Transverse colon (tissue), 4 donors: Measurements from ENCODE around the gene KMT2A. TPM values are rescaled to one million over a fixed set of nuclear protein-coding genes. Genes with fewer than 3 reads are reported as not detected.

ENCODE experiments used
- DNase-seq: peaks from one replicate; pipeline ENCODE4 v3.0.0-alpha.2; 2019
- H3K27ac ChIP-seq, 4 donors: fragments of 200-600 bp; sonication (generic); 2 replicates each; pipeline ENCODE4 v1.5.1; 2016 to 2018; ENCODE audit warnings: inconsistent platforms in 4 of 4
- H3K27me3 ChIP-seq: fragments of 200-600 bp; sonication (generic); 2 replicates; pipeline ENCODE4 v1.5.1; 2017; ENCODE audit warnings: inconsistent platforms
- H3K36me3 ChIP-seq, 4 donors: fragments of 200-600 bp; sonication (generic); 2 replicates each; pipeline ENCODE4 v1.5.1; 2017 to 2019; ENCODE audit warnings: inconsistent platforms in 4 of 4
- H3K4me1 ChIP-seq, 4 donors: fragments of 200-600 bp; sonication (generic); 2 replicates each; pipeline ENCODE4 v1.5.1; 2017 to 2020; ENCODE audit warnings: inconsistent platforms in 4 of 4
- H3K4me3 ChIP-seq, 4 donors: fragments of 200-600 bp; sonication (generic); 1 replicate in 1 of 4; 2 replicates in 3 of 4; pipeline versions ENCODE4 v1.5.1 to v1.6.1; 2017 to 2019; ENCODE audit warnings: inconsistent platforms in 4 of 4
- H3K9me3 ChIP-seq, 2 donors: fragments of 200-600 bp; sonication (generic); 2 replicates each; pipeline ENCODE4 v1.5.1; 2017 to 2019; ENCODE audit warnings: inconsistent platforms in 2 of 2
- EP300 ChIP-seq: sonication (generic); formaldehyde crosslinking; IDR thresholded peaks from one replicate; pipeline ENCODE4 v1.6.1; 2017; ENCODE audit warnings: antibody characterized with exemption, low read depth
- POLR2A ChIP-seq: fragments of 450-650 bp; IDR thresholded peaks from one replicate; pipeline ENCODE4 v1.6.1; 2016; ENCODE audit warnings: antibody characterized with exemption, mild to moderate bottlenecking, moderate library complexity
- POLR2AphosphoS5 ChIP-seq, 3 donors: sonication (generic); formaldehyde crosslinking; IDR thresholded peaks; one replicate each; pipeline ENCODE4 v1.6.1; 2016; ENCODE audit warnings: antibody characterized with exemption in 3 of 3
- WGBS, 2 donors: methylation state at CpG; one replicate each; pipeline ENCODE4 v1.1.5; 2018; ENCODE audit warnings: low coverage in 1 of 2; 5-methylcytosine and 5-hydroxymethylcytosine counted together
- in situ Hi-C, 4 donors: fragments of 200-750 bp; cut with MboI; loops; one replicate each; pipeline versions ENCODE4 v1.15.0 to v1.15.1; 2017; ENCODE audit warnings: low sequenced_read_pairs in 3 of 4, low pct_ligation_motif_present in 1 of 4, low pct_unique_long_range_greater_than_20kb in 1 of 4
- intact Hi-C: fragments of 100-400 bp; cut with DNase I; formaldehyde crosslinking; loops from one replicate; pipeline ENCODE4 v1.15.1; 2023; ENCODE audit warnings: low total_unique reads
- total RNA-seq, 4 donors: library from RNA; depleted of rRNA; stranded (reverse); fragments of >200 nt; gene quantifications; one replicate each; pipeline ENCODE4 v1.1.0, GENCODE V29; 2016
- TF ChIP-seq, protein P1 (sequence below), 5 experiments: fragments of 200-600 bp in 3 of 5; fragments of 450-650 bp in 2 of 5; sonication (generic) in 3 of 5; IDR thresholded peaks; 1 replicate in 2 of 5; 2 replicates in 3 of 5; pipeline ENCODE4 v1.5.1; 2016 to 2017; ENCODE audit warnings: antibody characterized with exemption in 5 of 5, inconsistent platforms in 3 of 5, mild to moderate bottlenecking in 2 of 5, moderate library complexity in 1 of 5

KMT2A gene
- total RNA-seq, 4 donors from 2014 or later, result 51.1 to 120 (median 75.5) TPM

DNA sequence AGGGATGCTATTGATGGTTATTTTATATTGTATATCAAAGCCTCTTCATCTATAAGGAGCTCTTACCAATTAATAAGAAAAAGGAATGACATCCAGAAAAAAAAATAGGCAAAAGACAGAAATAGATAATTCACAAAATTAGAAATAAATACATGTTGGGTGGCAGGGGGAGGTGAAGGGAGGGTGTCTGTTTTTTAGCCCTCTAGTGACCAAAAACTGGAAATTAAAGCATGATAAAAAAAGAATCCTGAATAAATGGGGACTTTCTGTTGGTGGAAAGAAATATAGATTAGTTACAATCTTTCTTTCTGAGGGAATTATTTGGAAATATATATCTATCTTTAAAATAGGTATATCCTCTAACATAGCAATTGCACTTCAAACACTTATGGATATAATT, 49.0 kb downstream of the KMT2A start:
- in situ Hi-C loops (loop anchor here in 2 of 4 donors (25.0 kb wide), 2 partner anchors 298 to 348 kb away; partner anchors contain the start of gene SCN2B (in 1 of the 2)), intact Hi-C loops (no loop called here)

DNA sequence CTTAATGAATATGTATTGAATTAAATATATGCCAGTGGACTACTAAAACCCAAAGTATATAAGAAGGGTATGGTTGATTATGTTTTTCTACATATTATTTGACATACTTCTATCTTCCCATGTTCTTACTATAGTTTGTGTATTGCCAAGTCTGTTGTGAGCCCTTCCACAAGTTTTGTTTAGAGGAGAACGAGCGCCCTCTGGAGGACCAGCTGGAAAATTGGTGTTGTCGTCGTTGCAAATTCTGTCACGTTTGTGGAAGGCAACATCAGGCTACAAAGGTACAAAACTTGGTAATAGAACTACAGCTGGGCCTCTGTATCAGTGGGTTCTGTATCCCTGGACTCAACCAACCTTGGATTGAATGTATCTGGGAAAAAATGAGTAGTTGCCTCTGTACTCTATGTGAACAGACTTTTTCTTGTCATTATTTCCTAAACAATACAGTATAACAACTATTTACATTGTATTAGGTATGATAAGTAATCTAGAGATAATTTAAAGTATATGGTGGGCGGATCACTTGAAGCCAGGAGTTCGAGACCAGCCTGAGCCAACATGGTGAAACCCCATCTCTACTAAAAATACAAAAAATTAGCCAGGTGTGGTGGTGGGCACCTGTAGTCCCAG, 52.3 kb downstream of the KMT2A start:
- H3K27ac ChIP-seq, result no peak overlapping the region
- no peaks in the 10 kb centered on the region for H3K4me1 ChIP-seq
- in situ Hi-C loops (loop anchor here in 2 of 4 donors (25.0 kb wide), 2 partner anchors 301 to 351 kb away; partner anchors contain the start of gene SCN2B (in 1 of the 2)), intact Hi-C loops (loop anchor here (2.0 kb wide), 1 partner anchor 88 kb away; the partner anchor contains the start of gene ATP5MG)
- TF ChIP-seq POLR2A, result no peak
- TF ChIP-seq, protein P1, sequence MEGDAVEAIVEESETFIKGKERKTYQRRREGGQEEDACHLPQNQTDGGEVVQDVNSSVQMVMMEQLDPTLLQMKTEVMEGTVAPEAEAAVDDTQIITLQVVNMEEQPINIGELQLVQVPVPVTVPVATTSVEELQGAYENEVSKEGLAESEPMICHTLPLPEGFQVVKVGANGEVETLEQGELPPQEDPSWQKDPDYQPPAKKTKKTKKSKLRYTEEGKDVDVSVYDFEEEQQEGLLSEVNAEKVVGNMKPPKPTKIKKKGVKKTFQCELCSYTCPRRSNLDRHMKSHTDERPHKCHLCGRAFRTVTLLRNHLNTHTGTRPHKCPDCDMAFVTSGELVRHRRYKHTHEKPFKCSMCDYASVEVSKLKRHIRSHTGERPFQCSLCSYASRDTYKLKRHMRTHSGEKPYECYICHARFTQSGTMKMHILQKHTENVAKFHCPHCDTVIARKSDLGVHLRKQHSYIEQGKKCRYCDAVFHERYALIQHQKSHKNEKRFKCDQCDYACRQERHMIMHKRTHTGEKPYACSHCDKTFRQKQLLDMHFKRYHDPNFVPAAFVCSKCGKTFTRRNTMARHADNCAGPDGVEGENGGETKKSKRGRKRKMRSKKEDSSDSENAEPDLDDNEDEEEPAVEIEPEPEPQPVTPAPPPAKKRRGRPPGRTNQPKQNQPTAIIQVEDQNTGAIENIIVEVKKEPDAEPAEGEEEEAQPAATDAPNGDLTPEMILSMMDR (IDR thresholded peaks at IDR 0.05), result peak; percentile 76 to 80 (median 78)
- H3K36me3 ChIP-seq, result peaks cover 0 to 80% (median 32%) of the 10 kb centered on the region in 4 donors
- no peaks in the 10 kb centered on the region for H3K9me3 ChIP-seq
- peak; percentile 68 for DNase-seq
- 24 to 26% methylated on average over 7 of the region's 7 CpGs for WGBS, 2 donors
- no peaks in the 10 kb centered on the region for H3K27me3 ChIP-seq
- no peak overlapping the region for H3K4me3 ChIP-seq

More for the DNA sequence above, 49.0 kb downstream of the KMT2A start:
- no peaks in the 10 kb centered on the region for H3K4me1 ChIP-seq
- no peak overlapping the region for H3K4me3 ChIP-seq
- TF ChIP-seq, protein P1 (IDR thresholded peaks at IDR 0.05), result peak in 2 of 5 experiments; percentile 3 to 11
- TF ChIP-seq POLR2AphosphoS5 (IDR thresholded peaks at IDR 0.05) (no peak), EP300 (no peak), POLR2A (no peak)
- no peak for DNase-seq
- H3K27me3 ChIP-seq, result no peaks in the 10 kb centered on the region
- H3K9me3 ChIP-seq, result no peaks in the 10 kb centered on the region
- H3K27ac ChIP-seq, result no peak overlapping the region
- peaks cover 0 to 80% (median 35%) of the 10 kb centered on the region in 4 donors for H3K36me3 ChIP-seq

DNA sequence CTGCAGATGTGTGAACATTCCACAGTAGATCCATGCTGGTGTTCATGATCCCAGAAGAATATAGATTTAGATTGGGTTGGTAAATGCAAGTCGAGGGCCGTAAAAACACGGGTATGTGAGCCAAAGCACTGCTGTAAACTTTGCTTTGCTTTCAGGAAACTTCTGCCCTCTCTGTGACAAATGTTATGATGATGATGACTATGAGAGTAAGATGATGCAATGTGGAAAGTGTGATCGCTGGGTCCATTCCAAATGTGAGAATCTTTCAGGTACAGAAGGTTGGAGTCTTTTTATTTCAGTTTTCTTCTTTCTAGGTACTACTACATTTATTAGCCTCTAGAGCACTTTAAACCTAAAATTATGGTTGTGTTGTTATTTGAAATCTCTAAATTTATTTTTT, 54.7 kb downstream of the KMT2A start:
- no peaks in the 10 kb centered on the region for H3K4me1 ChIP-seq
- no peak overlapping the region for H3K27ac ChIP-seq
- peaks cover 0 to 85% (median 33%) of the 10 kb centered on the region in 4 donors for H3K36me3 ChIP-seq
- H3K27me3 ChIP-seq, result no peaks in the 10 kb centered on the region
- intact Hi-C loops (no loop called here), in situ Hi-C loops (loop anchor here in 3 of 4 donors (10.0 to 25.0 kb wide), 6 partner anchors 96 to 354 kb away; partner anchors contain the start of gene SCN2B (in 1 of the 3))
- 73 to 87% methylated on average over 4 of the region's 4 CpGs for WGBS, 2 donors
- no peak for DNase-seq
- no peak overlapping the region for H3K4me3 ChIP-seq
- TF ChIP-seq EP300 (no peak), POLR2AphosphoS5 (IDR thresholded peaks at IDR 0.05) (no peak), POLR2A (no peak)
- TF ChIP-seq, protein P1 (IDR thresholded peaks at IDR 0.05), result no peak
- no peaks in the 10 kb centered on the region for H3K9me3 ChIP-seq

DNA sequence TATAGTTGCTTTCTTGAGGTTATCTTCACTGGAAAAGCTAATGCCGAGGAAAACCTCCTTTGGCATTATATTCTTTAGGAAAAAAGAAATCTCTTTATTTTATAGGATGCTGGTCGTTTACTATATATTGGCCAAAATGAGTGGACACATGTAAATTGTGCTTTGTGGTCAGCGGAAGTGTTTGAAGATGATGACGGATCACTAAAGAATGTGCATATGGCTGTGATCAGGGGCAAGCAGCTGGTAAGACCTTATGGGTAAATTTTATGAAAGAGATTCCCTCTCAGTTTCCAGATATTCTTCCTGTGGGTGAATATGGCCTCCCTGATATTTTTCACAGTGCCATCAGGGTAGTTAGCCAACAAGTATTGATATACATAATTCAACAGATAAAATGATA, 61.5 kb downstream of the KMT2A start:
- in situ Hi-C loops, result loop anchor here in 3 of 4 donors (10.0 to 25.0 kb wide), 6 partner anchors 103 to 361 kb away; partner anchors contain the start of gene SCN2B (in 1 of the 3)

More for the DNA sequence above, 61.5 kb downstream of the KMT2A start:
- WGBS, 2 donors, result 80 to 88% methylated on average over 3 to 4 of the region's 4 CpGs
- Histone ChIP-seq H3K27me3 (no peaks in the 10 kb centered on the region), H3K4me1 (no peaks in the 10 kb centered on the region), H3K27ac (no peak overlapping the region), H3K36me3 (peaks cover 0 to 97% (median 49%) of the 10 kb centered on the region in 4 donors), H3K9me3 (no peaks in the 10 kb centered on the region), H3K4me3 (no peak overlapping the region)
- intact Hi-C loops, result no loop called here
- no peak for TF ChIP-seq EP300
- TF ChIP-seq, protein P1 (IDR thresholded peaks at IDR 0.05), result no peak
- no peak for TF ChIP-seq POLR2A
- TF ChIP-seq POLR2AphosphoS5 (IDR thresholded peaks at IDR 0.05), result no peak
- no peak for DNase-seq
